H1 (cell line): ENCODE data around the gene DCLK1.

Experiments used
- HDAC2 ChIP-seq, 2 experiments: fragments of 300-600 bp in 1 of 2; sonication (generic) in 1 of 2; IDR thresholded peaks; 2 replicates each; pipeline ENCODE4 v1.6.1; 2011 to 2012; ENCODE audit warnings: low read depth in 2 of 2, low read length in 2 of 2, mild to moderate bottlenecking in 2 of 2, moderate library complexity in 2 of 2, borderline replicate concordance in 1 of 2, inconsistent platforms in 1 of 2
- JUND ChIP-seq: IDR thresholded peaks from 2 replicates; pipeline ENCODE4 v1.6.1; 2011; ENCODE audit warnings: mild to moderate bottlenecking, improper control_type of control experiment, low read length
- POLR2A ChIP-seq, 2 experiments: IDR thresholded peaks; 1 replicate in 1 of 2; 2 replicates in 1 of 2; pipeline ENCODE4 v1.6.1; 2011; ENCODE audit warnings: low read depth in 2 of 2, low read length in 2 of 2, mild to moderate bottlenecking in 2 of 2; ENCODE audit errors: control extremely low read depth in 1 of 2
- POLR2AphosphoS5 ChIP-seq: IDR thresholded peaks from 2 replicates; pipeline ENCODE4 v1.6.1; 2011; ENCODE audit warnings: low read depth, low read length
- TAF1 ChIP-seq: IDR thresholded peaks from 2 replicates; pipeline ENCODE4 v1.6.1; 2011; ENCODE audit warnings: mild to moderate bottlenecking, low read depth, low read length
- USF2 ChIP-seq: IDR thresholded peaks from 2 replicates; pipeline ENCODE4 v1.6.1; 2011; ENCODE audit warnings: low read length, improper control_type of control experiment
- TF ChIP-seq, protein P1 (sequence below), 3 experiments: IDR thresholded peaks; 1 replicate in 2 of 3; 2 replicates in 1 of 3; pipeline versions ENCODE4 v1.5.1 to v1.6.1; 2011; ENCODE audit warnings: low read length in 3 of 3, mild to moderate bottlenecking in 3 of 3, inconsistent platforms in 2 of 3, low read depth in 1 of 3, moderate library complexity in 1 of 3; ENCODE audit not compliant: insufficient read depth in 1 of 3; ENCODE audit errors: control extremely low read depth in 1 of 3

DNA sequence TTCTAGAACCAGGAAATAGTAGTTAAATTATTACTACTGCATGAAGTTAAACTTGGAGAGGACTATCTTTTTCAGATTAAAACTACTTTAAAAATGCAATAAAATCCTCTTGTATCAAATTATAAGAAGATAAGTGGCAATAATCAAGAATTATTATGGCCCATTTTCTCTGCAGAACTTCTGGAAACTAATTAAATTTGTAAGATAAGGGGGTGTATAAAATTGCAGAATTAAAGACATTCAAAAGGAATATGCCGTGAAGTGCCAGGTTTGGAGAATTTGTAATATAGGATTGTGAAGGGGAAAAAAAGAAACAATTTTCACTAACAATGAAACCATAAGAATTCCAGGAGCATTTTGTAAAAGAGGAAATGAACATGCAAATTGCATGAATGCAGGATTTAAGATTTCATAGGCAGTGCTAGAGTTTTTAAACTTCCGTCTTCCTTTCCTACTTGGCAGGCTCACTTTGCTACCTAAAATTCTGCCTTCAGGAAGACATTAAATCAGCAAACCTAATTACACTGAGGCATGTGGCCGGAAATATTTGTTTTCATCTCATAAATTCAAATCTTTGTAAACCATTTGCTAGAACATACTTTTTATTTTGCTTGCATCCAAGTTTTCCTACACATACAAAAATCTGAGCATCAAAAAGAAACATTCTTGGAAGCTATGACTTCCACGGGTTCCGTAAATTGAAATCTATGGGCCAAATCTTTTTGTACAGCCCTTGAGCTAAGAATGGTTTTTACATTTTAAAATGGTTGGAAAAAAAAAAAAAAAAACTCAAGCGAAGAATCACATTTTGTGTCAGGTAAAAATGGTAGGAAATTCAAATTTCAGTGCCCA, 166.9 kb downstream of the DCLK1 start:
- TF ChIP-seq JUND (no peak), POLR2AphosphoS5 (no peak), TAF1 (no peak), HDAC2 (IDR thresholded peaks at IDR 0.05; ENCODE audit: borderline replicate concordance in 1 of 2, low read depth in 2 of 2, low read length in 2 of 2) (no peak), USF2 (no peak), POLR2A (IDR thresholded peaks at IDR 0.05; ENCODE audit: control extremely low read depth in 1 of 2, low read depth in 2 of 2, low read length in 2 of 2) (no peak)
- TF ChIP-seq, protein P1, sequence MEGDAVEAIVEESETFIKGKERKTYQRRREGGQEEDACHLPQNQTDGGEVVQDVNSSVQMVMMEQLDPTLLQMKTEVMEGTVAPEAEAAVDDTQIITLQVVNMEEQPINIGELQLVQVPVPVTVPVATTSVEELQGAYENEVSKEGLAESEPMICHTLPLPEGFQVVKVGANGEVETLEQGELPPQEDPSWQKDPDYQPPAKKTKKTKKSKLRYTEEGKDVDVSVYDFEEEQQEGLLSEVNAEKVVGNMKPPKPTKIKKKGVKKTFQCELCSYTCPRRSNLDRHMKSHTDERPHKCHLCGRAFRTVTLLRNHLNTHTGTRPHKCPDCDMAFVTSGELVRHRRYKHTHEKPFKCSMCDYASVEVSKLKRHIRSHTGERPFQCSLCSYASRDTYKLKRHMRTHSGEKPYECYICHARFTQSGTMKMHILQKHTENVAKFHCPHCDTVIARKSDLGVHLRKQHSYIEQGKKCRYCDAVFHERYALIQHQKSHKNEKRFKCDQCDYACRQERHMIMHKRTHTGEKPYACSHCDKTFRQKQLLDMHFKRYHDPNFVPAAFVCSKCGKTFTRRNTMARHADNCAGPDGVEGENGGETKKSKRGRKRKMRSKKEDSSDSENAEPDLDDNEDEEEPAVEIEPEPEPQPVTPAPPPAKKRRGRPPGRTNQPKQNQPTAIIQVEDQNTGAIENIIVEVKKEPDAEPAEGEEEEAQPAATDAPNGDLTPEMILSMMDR (IDR thresholded peaks at IDR 0.05; ENCODE audit: control extremely low read depth in 1 of 3, insufficient read depth in 1 of 3, low read depth in 1 of 3, low read length in 3 of 3), result no peak
